OCI-LY3 (cell line): ENCODE data around the gene CENPT.

ENCODE experiments used
- EZH2phosphoT487 ChIP-seq: fragments of 200-600 bp; shearing (Covaris generic); IDR thresholded peaks from 2 replicates; pipeline ENCODE4 v1.6.1; 2018; ENCODE audit warnings: antibody characterized with exemption, mixed run types, low read depth
- TF ChIP-seq, protein P1 (sequence below): fragments of 200-600, 300-600 bp; sonication (generic); IDR thresholded peaks from 2 replicates; pipeline ENCODE4 v1.5.1; 2014; ENCODE audit warnings: antibody characterized with exemption, low read length, low read depth

DNA sequence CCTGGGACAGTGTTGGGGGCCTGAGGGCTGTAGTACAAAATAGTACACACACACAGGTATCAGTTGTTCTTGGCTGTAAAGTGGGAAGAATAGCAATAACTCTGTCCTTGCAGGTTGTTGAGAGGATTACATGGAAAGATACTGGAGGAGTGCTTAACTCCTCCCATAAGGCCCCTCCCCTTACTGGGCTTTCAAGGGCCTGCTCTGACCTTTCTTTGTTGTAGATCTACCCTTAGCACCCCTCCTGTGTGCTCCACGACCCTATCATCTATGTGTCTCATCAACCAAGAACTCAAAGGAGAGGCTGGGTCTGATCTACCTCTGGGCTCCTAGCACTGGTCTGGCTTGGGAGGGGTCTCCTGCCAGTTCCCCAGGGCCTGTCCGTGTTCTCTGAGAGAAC, 17.1 kb upstream of the CENPT start:
- TF ChIP-seq, protein P1, sequence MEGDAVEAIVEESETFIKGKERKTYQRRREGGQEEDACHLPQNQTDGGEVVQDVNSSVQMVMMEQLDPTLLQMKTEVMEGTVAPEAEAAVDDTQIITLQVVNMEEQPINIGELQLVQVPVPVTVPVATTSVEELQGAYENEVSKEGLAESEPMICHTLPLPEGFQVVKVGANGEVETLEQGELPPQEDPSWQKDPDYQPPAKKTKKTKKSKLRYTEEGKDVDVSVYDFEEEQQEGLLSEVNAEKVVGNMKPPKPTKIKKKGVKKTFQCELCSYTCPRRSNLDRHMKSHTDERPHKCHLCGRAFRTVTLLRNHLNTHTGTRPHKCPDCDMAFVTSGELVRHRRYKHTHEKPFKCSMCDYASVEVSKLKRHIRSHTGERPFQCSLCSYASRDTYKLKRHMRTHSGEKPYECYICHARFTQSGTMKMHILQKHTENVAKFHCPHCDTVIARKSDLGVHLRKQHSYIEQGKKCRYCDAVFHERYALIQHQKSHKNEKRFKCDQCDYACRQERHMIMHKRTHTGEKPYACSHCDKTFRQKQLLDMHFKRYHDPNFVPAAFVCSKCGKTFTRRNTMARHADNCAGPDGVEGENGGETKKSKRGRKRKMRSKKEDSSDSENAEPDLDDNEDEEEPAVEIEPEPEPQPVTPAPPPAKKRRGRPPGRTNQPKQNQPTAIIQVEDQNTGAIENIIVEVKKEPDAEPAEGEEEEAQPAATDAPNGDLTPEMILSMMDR: no peak
- TF ChIP-seq EZH2phosphoT487: no peak
